Endodermal cell (in vitro differentiated cells): Measurements from ENCODE around the gene ATP6V1C2. TPM values are rescaled to one million over a fixed set of nuclear protein-coding genes. Genes with fewer than 3 reads are reported as not detected.

Experiments
- DNase-seq: peaks from one replicate; pipeline ENCODE4 v3.0.0-alpha.2; 2017
- H3K27ac ChIP-seq: 2 replicates; pipeline ENCODE4 v1.5.1; 2013; ENCODE audit warnings: mild to moderate bottlenecking, low read depth, low read length, moderate library complexity
- H3K27me3 ChIP-seq: 2 replicates; pipeline ENCODE4 v1.6.1; 2013; ENCODE audit warnings: mild to moderate bottlenecking, low read length, moderate library complexity; ENCODE audit not compliant: insufficient read depth, control insufficient read depth, poor library complexity, severe bottlenecking
- H3K36me3 ChIP-seq: 2 replicates; pipeline ENCODE4 v1.7.0; 2013; ENCODE audit warnings: mild to moderate bottlenecking, low read length, moderate library complexity; ENCODE audit not compliant: control insufficient read depth, insufficient read depth
- H3K4me1 ChIP-seq: one replicate; pipeline ENCODE4 v1.7.0; 2013; ENCODE audit warnings: low read length; ENCODE audit not compliant: control insufficient read depth, insufficient read depth
- H3K4me3 ChIP-seq: 2 replicates; pipeline ENCODE4 v1.5.1; 2013; ENCODE audit warnings: mild to moderate bottlenecking, low read length, moderate library complexity
- H3K9ac ChIP-seq: 2 replicates; pipeline ENCODE4 v1.6.1; 2013; ENCODE audit warnings: mild to moderate bottlenecking, low read length, moderate library complexity; ENCODE audit not compliant: poor library complexity, severe bottlenecking; ENCODE audit errors: extremely low read depth
- H3K9me3 ChIP-seq: 2 replicates; pipeline ENCODE4 v1.6.1; 2013; ENCODE audit warnings: mild to moderate bottlenecking, low read length, moderate library complexity; ENCODE audit not compliant: control insufficient read depth
- H3K27ac Mint-ChIP-seq: 2 replicates; pipeline ENCODE4 v1.8.0; 2020; ENCODE audit warnings: mixed read lengths
- H3K27me3 Mint-ChIP-seq: 2 replicates; pipeline ENCODE4 v1.8.0; 2021; ENCODE audit warnings: mild to moderate bottlenecking, mixed read lengths; ENCODE audit not compliant: insufficient read depth
- H3K36me3 Mint-ChIP-seq: 2 replicates; pipeline ENCODE4 v1.8.0; 2020; ENCODE audit warnings: low read depth, mixed read lengths
- H3K4me1 Mint-ChIP-seq: 2 replicates; pipeline ENCODE4 v1.8.0; 2020; ENCODE audit warnings: mixed read lengths
- H3K4me3 Mint-ChIP-seq: 2 replicates; pipeline ENCODE4 v1.8.0; 2020; ENCODE audit warnings: mild to moderate bottlenecking, moderate library complexity, mixed read lengths
- H3K9me3 Mint-ChIP-seq: 2 replicates; pipeline ENCODE4 v1.8.0; 2020; ENCODE audit warnings: mild to moderate bottlenecking, mixed read lengths
- CTCF ChIP-seq: fragments of 200-600 bp; sonication (generic); conservative IDR thresholded peaks from 2 replicates; pipeline ENCODE4 v1.5.0; 2021; ENCODE audit warnings: antibody characterized with exemption, mild to moderate bottlenecking
- WGBS, 2 experiments: methylation state at CpG; one replicate each; pipeline versions ENCODE4 v1.1.5 to v1.1.7; 2013; ENCODE audit warnings: missing lambda C conversion rate in 2 of 2, mixed read lengths in 1 of 2; ENCODE audit not compliant: insufficient coverage in 1 of 2, insufficient read length in 1 of 2; 5-methylcytosine and 5-hydroxymethylcytosine counted together
- total RNA-seq, 2 donors: library from RNA; stranded (reverse); fragmentation: NEBNext Ultra II Directional in 1 of 2; extraction: Animal tissue kit (Norgen Biotek cat#: 25700) in 1 of 2; gene quantifications; 2 replicates in 1 of 2; 3 replicates in 1 of 2; pipeline ENCODE4 v1.2.1, GENCODE V29; 2021

Gene ATP6V1C2
- total RNA-seq, 2 donors from 2014 or later = 0.26 to 0.73 TPM

GRCh38 chr2:10770956-10771750 lies 49.7 kb downstream of the ATP6V1C2 start:
- Histone ChIP-seq H3K9me3 (no peaks in the 10 kb centered on the region), H3K4me1 (no peaks in the 10 kb centered on the region), H3K36me3 (no peaks in the 10 kb centered on the region), H3K9ac (no peak overlapping the region), H3K4me3 (no peak overlapping the region), H3K27ac (no peak overlapping the region), H3K27me3 (no peaks in the 10 kb centered on the region)
- H3K9me3 Mint-ChIP-seq = no peaks in the 10 kb centered on the region
- H3K4me1 Mint-ChIP-seq = no peaks in the 10 kb centered on the region
- no peaks in the 10 kb centered on the region for H3K27me3 Mint-ChIP-seq
- H3K27ac Mint-ChIP-seq = no peak overlapping the region
- no peak overlapping the region for H3K4me3 Mint-ChIP-seq
- no peak for TF ChIP-seq CTCF
- H3K36me3 Mint-ChIP-seq = no peaks in the 10 kb centered on the region
- DNase-seq = no peak
- 90 to 92% methylated on average over 18 to 22 of the region's 22 CpGs for WGBS, 2 experiments

- H3K4me3 Mint-ChIP-seq = no peak overlapping the region
- 88 to 95% methylated on average over 7 to 13 of the region's 13 CpGs for WGBS, 2 experiments
- DNase-seq = no peak
- no peaks in the 10 kb centered on the region for H3K9me3 Mint-ChIP-seq
- no peaks in the 10 kb centered on the region for H3K36me3 ChIP-seq
- no peak overlapping the region for H3K27ac Mint-ChIP-seq
- no peaks in the 10 kb centered on the region for H3K27me3 Mint-ChIP-seq
- H3K9ac ChIP-seq = no peak overlapping the region
- H3K9me3 ChIP-seq = no peaks in the 10 kb centered on the region
- H3K4me3 ChIP-seq = no peak overlapping the region
- no peaks in the 10 kb centered on the region for H3K4me1 ChIP-seq
- no peaks in the 10 kb centered on the region for H3K27me3 ChIP-seq
- TF ChIP-seq CTCF = no peak
- H3K4me1 Mint-ChIP-seq = no peaks in the 10 kb centered on the region
- no peak overlapping the region for H3K27ac ChIP-seq
- no peaks in the 10 kb centered on the region for H3K36me3 Mint-ChIP-seq
Observed at GRCh38 chr2:10771786-10772185, 50.4 kb downstream of the ATP6V1C2 start.

GRCh38 chr2:10772201-10772867 lies 50.9 kb downstream of the ATP6V1C2 start:
- peak overlapping the region; percentile 23 for H3K27ac Mint-ChIP-seq
- WGBS, 2 experiments = 94 to 95% methylated on average over 9 to 12 of the region's 12 CpGs
- Histone ChIP-seq H3K27me3 (no peaks in the 10 kb centered on the region), H3K4me3 (no peak overlapping the region), H3K4me1 (no peaks in the 10 kb centered on the region), H3K9me3 (no peaks in the 10 kb centered on the region), H3K27ac (no peak overlapping the region), H3K36me3 (peaks cover under 1% of the 10 kb centered on the region), H3K9ac (no peak overlapping the region)
- H3K27me3 Mint-ChIP-seq = no peaks in the 10 kb centered on the region
- H3K36me3 Mint-ChIP-seq = no peaks in the 10 kb centered on the region
- no peak for TF ChIP-seq CTCF
- DNase-seq = no peak
- H3K4me1 Mint-ChIP-seq = no peaks in the 10 kb centered on the region
- no peaks in the 10 kb centered on the region for H3K9me3 Mint-ChIP-seq
- H3K4me3 Mint-ChIP-seq = no peak overlapping the region
